GM12801 (cell line): ENCODE data around the gene ATXN7L3.

Experiments
- TF ChIP-seq, protein P1 (sequence below): IDR thresholded peaks from one replicate; pipeline ENCODE4 v1.5.1; 2011; ENCODE audit warnings: control low read depth; ENCODE audit not compliant: insufficient read length; ENCODE audit errors: extremely low read depth

Gene ATXN7L3

GRCh38 chr17:44209786-44210341, 10.2 kb upstream of the ATXN7L3 start:
- TF ChIP-seq, protein P1, sequence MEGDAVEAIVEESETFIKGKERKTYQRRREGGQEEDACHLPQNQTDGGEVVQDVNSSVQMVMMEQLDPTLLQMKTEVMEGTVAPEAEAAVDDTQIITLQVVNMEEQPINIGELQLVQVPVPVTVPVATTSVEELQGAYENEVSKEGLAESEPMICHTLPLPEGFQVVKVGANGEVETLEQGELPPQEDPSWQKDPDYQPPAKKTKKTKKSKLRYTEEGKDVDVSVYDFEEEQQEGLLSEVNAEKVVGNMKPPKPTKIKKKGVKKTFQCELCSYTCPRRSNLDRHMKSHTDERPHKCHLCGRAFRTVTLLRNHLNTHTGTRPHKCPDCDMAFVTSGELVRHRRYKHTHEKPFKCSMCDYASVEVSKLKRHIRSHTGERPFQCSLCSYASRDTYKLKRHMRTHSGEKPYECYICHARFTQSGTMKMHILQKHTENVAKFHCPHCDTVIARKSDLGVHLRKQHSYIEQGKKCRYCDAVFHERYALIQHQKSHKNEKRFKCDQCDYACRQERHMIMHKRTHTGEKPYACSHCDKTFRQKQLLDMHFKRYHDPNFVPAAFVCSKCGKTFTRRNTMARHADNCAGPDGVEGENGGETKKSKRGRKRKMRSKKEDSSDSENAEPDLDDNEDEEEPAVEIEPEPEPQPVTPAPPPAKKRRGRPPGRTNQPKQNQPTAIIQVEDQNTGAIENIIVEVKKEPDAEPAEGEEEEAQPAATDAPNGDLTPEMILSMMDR, result no peak

GRCh38 chr17:44207743-44208142, 8.1 kb upstream of the ATXN7L3 start:
- TF ChIP-seq, protein P1, result no peak

GRCh38 chr17:44207319-44207718, 7.6 kb upstream of the ATXN7L3 start:
- TF ChIP-seq, protein P1, result no peak

DNA sequence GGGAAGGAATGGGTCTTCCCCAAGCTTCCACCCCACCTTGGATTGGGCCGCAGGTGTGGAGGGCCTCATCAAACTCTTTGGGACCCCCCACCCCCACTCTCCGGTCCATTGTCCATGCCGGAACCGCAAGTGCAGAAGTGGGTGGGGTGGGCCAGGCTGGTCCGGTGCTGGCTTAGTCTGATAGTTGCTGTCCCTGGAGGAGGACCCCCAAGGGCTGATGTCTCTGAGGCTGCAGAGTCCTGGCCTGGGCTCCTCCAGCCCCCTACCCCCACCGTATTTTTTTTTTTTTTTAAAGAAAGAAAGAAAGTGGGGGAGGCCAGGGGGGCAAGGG, 7.1 kb upstream of the ATXN7L3 start:
- TF ChIP-seq, protein P1, result no peak

- TF ChIP-seq, protein P1, result no peak
Observed at GRCh38 chr17:44205962-44206824, 6.5 kb upstream of the ATXN7L3 start.

DNA sequence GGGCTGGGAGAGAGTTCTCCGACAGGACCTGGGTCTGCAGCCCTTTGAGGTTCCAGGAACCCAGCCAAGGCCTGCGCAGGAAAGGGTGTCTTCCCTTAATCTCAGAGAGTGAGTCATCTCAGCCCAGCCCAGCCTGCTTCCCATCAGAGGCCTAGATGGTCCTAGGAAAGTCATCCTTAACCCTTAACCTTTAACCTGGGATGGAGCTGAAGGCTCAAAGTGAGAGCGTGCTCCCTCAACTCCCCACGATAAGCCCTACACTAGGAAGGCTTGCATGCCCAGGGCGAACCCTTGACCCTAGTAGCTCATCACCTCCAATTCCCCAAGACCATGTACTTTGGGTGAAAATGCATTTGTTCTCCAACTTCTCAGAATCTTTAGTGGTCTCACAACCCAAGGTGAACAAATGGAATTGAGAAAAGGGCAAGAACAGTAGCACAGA, 4.8 kb upstream of the ATXN7L3 start:
- TF ChIP-seq, protein P1, result no peak

DNA sequence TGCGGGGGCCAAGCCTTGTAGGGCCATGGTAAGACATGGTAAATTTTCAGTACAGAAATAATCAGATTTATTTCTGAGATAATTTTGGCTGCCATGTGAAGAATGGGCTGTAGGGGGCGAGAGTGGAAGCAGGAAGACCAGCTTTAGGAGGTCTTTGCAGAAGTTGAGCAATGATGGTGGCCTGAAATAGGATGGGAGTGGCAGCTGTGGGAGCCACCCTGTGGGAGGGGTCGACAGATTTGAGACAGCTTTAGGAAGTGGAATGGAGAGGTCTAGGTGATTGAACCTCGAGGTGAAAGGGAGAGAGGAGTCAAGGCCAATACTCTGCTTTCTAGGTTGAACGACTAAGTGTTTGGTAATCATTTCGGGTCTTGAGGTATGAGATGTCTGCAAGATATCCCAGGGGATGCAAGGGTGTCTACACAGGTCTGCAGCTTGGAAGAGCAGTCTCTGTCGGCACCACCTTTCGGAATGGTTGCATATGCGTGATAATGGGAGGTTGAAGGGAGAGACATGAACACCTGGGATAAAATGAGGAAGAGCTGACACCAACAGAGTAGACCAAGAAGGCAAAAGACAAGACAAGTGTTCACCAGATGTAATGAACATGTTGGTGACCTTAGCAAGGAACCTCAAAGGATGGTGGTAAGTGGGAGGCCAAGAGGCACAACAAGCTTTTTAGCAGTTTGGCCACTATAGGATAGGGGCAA, 4.2 kb upstream of the ATXN7L3 start:
- TF ChIP-seq, protein P1, result no peak
